Activated T-cell treated with anti-CD3 and anti-CD28 coated beads for 1 hour (primary cell): Measurements from ENCODE around the gene YBX2.

ENCODE experiments used
- DNase-seq: peaks from one replicate; pipeline ENCODE4 v3.0.0-alpha.2; 2020; ENCODE audit warnings: low read depth

Gene YBX2

GRCh38 chr17:7296189-7296861 is 1.9 kb upstream of the YBX2 start:
- DNase-seq: peak; percentile 59

- no peak for DNase-seq
Measured at GRCh38 chr17:7295230-7296180, 1.1 kb upstream of the YBX2 start.

DNA sequence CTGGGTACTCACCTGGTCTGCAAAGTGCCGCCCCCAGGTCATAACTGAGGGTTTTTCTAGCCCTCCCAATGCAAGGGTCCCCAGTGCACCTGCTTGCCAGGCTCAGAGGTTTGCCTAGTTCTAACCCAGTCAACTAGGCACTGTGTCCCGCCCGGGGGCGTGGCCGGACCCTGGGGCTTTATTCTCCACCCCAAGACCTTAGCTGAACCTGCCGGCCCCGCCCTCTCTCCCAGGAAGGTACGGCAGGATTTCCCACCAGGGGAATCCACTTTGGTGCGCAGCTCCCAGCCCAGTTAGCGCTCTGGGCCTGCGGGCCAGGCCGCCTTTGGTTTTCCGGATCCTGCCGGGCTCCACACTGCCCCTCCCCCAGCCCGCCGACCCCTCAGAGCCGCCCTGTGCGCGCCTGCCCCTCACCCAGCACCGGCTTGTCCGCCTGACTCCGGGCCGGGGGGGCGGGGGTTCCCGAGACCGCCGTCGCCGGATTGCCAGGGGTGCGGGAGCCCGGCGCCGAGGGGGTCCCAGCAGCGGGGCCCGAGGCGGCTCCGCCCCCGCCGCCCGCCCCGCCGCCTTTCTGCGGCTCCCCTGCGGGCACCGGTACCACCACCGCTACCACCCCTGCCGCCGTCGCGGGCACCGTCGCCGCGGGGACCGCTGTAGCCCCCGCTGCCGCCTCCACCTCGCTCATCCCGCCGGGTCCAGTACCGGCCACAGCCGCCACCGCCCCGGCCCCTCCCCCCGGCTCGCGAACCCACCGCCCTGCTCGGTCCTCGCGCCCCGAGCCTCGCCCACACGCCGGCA is 424 bp downstream of the YBX2 start:
- DNase-seq: no peak

DNA sequence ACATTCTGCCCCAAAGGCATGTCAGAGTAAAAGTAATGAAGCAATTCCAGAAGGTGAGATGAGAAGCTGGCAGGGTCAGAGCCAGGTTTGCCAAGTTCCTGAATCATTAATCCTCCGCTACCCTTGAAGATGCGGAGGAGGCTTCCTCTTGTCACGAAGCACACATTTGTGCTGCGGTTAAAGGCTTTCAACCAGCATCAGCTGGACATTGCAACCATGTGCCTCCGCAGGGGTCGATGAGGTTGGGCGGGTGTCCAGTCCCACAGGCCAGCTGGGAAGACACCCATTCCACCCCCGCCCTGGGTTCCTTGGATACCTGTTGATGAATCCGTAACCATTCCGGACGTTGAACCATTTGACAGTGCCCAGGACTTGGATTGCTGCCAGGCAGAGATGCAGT is 1.3 kb downstream of the YBX2 start:
- DNase-seq: no peak

DNA sequence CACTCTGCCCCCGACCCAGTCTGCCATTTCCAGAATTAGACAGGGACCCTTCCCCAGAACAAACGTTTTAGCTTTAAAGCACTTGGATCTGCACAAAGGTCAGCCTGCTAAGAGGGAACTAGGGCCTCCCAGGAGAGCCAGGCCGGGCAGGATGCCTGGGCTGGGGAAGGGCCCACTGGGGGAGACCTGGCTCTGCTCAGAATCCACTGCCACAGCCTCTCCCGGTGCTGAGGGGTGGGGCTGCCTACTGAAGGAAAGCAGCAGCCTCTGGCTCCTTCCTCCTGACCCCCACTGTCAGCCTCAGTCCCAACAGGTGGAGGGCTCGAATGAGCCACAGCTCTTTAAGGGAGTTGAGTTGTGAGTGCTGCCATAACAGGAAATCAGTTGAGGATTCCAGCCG is 1.7 kb downstream of the YBX2 start:
- DNase-seq: no peak

DNA sequence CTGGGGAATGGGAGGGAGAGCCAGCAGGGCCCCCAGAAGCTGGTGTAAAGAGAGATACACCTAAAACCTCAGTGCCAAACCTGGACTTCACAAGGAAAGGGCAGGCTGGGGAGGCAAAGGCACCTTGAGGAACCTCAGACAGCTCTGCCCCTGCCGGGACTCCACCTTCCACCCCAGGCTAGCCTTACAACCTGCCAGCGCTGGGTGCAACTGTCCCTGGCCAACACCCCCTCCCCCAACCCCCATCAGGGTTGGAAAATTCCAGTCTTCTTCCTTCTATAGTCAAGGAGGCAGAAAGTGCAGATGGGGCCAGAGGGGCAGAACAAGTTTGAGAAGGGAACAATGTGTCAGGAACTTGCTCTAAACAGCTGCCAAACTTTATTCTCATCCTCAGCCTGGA is 2.2 kb downstream of the YBX2 start:
- no peak for DNase-seq

GRCh38 chr17:7290685-7291084 is 3.8 kb downstream of the YBX2 start:
- DNase-seq: no peak

DNA sequence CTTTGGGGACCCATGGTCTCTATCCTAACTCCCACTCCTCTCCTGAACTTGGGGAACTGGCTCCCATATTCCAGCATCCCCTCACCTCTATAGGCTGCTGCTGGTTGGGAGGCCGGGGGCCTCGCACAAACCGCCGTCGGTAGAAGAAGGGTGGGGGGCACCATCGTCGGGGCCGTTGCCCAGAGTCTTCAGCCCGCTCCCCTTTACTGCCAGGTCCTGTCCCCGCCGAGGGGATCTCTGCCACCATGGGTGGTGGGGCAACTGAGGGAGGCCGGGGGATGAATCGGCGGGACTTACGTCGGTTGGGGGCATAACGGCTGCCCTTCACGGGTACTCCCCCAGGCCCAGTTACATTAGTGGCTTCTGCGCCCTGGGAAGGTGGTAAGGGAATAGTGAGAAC is 4.3 kb downstream of the YBX2 start:
- no peak for DNase-seq

GRCh38 chr17:7289256-7290032 is 5.0 kb downstream of the YBX2 start:
- DNase-seq: no peak

DNA sequence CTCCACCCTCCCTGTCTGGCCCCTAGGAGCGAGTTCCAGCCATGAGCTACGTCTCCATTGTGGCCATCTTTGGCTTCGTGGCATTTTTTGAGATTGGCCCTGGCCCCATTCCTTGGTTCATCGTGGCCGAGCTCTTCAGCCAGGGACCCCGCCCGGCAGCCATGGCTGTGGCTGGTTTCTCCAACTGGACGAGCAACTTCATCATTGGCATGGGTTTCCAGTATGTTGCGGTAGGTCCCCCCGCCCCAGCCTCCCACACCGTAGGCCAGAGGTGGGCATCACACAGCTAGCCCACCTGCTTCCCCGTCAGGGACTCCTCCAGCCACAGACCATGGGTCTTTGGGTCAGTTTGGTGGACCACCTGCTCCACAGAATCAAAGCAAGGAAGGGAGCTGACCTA is 8.8 kb downstream of the YBX2 start:
- no peak for DNase-seq

DNA sequence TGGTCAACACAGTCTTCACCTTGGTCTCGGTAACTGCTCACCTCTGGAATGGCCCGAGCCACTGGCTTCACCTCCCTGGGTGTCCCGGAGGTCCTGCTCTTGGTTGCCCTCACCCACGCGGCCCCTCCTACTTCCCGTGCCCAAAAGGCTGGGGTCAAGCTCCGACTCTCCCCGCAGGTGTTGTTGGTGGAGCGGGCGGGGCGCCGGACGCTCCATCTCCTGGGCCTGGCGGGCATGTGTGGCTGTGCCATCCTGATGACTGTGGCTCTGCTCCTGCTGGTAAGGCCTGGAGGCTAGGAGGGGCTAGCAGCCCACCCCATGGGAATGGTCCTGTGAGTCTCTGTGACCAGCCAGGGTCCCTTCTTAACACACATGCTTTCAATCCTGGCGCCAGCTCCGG is 9.5 kb downstream of the YBX2 start:
- no peak for DNase-seq

- no peak for DNase-seq
Measured at GRCh38 chr17:7283471-7284216, 10.8 kb downstream of the YBX2 start.

- DNase-seq: no peak
Measured at GRCh38 chr17:7282752-7283321, 11.6 kb downstream of the YBX2 start.

- DNase-seq: no peak
Measured at GRCh38 chr17:7281953-7282751, 12.3 kb downstream of the YBX2 start.

DNA sequence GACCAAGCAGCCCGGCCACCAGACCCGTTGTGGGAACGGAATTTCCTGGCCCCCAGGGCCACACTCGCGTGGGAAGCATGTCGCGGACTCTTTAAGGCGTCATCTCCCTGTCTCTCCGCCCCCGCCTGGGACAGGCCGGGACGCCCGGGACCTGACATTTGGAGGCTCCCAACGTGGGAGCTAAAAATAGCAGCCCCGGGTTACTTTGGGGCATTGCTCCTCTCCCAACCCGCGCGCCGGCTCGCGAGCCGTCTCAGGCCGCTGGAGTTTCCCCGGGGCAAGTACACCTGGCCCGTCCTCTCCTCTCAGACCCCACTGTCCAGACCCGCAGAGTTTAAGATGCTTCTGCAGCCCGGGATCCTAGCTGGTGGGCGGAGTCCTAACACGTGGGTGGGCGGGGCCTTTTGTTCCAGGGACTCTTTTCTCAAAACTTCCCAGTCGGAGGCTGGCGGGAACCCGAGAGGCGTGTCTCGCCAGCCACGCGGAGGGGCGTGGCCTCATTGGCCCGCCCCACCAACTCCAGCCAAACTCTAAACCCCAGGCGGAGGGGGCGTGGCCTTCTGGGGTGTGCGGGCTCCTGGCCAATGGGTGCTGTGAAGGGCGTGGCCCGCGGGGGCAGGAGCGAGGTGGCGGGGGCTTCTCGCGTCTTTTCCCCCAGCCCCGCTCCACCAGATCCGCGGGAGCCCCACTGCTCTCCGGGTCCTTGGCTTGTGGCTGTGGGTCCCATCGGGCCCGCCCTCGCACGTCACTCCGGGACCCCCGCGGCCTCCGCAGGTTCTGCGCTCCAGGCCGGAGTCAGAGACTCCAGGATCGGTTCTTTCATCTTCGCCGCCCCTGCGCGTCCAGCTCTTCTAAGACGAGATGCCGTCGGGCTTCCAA is 13.1 kb downstream of the YBX2 start, which contains the start of gene SLC2A4:
Gene SLC2A4 (plus strand): TSS at position 645 of the 879 bp plus-strand sequence. CDS start 217 bp downstream, at position 862.
- peak; percentile 74 for DNase-seq

GRCh38 chr17:7280519-7281073 is 13.8 kb downstream of the YBX2 start:
- peak; percentile 84 for DNase-seq

- no peak for DNase-seq
Measured at GRCh38 chr17:7279448-7279847, 15.0 kb downstream of the YBX2 start.

GRCh38 chr17:7266784-7267183 is 27.7 kb downstream of the YBX2 start:
- DNase-seq: no peak

- no peak for DNase-seq
Measured at GRCh38 chr17:7263801-7264078, 30.7 kb downstream of the YBX2 start.
